GM19467 (cell line): ENCODE measurements around the gene PRAMEF25.
"Not testable (repeated sequence)": the region's sequence is repeated elsewhere in the genome, so short reads cannot be mapped to it uniquely, and the experiment has no call there.

ENCODE experiments used
- ATAC-seq: cut with Tn5 transposase; IDR thresholded peaks from one replicate; pipeline ENCODE4 v1.9.1; 2021; ENCODE audit warnings: mild to moderate bottlenecking, moderate library complexity; ENCODE audit not compliant: unreplicated experiment

PRAMEF25 gene

DNA sequence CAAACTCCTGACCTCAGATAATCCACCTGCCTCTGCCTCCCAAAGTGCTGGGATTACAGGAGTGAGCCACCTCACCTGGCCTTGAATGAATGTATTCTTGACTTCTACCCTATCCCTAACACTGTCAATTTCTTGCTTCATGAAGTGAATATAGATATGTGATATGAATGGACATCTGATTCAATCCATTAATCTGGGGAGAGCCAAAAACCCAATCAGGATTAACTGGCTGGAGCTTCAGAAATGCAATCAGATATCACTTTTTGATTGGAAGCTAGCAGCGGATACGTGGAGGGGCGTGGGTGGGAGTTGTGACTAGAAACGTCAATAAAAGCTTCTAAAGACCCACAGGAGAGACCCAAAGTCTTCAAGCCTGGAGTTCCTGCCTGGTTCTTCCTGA lies at the start of gene PRAMEF25:
TSS of gene PRAMEF25 (plus strand) at position 301 of the 400 bp plus-strand sequence. CDS start 2,920 bp downstream, outside the sequence.
- ATAC-seq = not testable (repeated sequence)

DNA sequence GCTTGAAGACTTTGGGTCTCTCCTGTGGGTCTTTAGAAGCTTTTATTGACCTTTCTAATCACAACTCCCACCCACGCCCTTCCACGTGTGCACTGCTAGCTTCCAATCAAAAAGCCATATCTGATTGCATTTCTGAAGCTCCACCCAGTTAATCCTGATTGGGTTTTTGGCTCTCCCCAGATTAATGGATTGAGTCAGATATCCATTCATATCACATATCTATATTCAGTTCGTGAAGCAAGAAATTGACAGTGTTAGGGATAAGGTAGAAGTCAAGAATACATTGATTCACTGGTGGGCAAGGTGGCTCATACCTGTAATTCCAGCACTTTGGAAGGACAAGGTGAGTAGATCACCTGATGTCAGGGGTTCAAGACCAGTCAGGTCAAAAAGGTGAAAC lies 14.1 kb upstream of the PRAMEF25 start, which contains the start of gene PRAMEF27:
TSS of gene PRAMEF27 (minus strand) at position 101 of the 400 bp plus-strand sequence. CDS start 2,916 bp downstream, outside the sequence.
- ATAC-seq = not testable (repeated sequence)

GRCh38 chr1:13116754-13117153 lies 46.2 kb downstream of the PRAMEF25 start, which contains the start of gene HNRNPCL2:
HNRNPCL2 (minus strand) TSS chr1:13116854; CDS start chr1:13116400, 454 bp downstream.
- not testable (repeated sequence) for ATAC-seq
